ENCODE results near the gene PODXL2.
"Not testable (repeated sequence)": the region's sequence is repeated elsewhere in the genome, so short reads cannot be mapped to it uniquely, and the experiment has no call there.

Gene PODXL2

DNA sequence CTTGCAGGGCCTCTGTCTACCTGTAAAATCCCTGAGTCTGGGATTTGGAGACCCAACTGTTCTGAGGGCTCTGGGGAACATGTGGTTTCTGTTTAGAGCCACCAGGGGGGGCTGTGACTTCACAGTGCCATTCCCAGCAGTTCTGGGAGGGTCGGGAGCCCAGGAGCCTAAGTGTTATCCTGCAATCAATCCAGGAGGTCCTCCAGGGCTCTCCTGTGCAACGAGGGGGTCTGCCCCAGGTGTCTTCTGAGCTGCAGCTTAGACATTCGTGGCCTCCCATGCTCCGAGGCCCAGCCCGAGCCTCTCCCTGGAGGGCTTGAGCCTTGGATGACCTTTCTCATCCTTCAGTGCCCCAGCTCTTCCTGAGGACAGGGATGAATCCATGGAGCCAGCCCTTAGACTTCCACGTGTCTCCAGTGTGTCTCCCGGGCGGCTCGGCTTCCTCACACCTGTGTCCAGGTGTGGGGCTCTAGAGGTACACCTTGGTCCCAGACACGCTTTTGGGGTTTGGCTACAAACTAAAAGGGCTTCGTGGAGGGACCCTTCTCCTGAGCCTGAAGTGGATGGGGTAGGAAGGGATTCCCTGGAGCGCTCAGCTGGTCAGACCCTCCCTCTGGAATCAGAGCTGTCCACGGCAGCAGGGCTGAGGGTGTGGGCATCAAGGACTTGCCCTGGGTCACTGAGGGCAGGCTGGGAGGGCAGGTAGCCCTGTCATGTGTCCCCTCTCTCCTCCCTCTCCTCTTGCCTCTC is 23.4 kb downstream of the PODXL2 start:
- Histone ChIP-seq H3K27me3 (ENCODE audit: control insufficient read depth, insufficient read depth, low read length) (no peaks in the 10 kb centered on the region), H3K4me1 (ENCODE audit: control insufficient read depth, low read depth, low read length) (no peaks in the 10 kb centered on the region), H3K9ac (ENCODE audit: low read length) (no peak overlapping the region), H3K4me3 (ENCODE audit: low read length) (no peak overlapping the region), H3K9me3 (ENCODE audit: control insufficient read depth, low read depth, low read length) (no peaks in the 10 kb centered on the region), H3K36me3 (ENCODE audit: control insufficient read depth, low read depth, low read length) (no peaks in the 10 kb centered on the region), H3K27ac (ENCODE audit: low read length) (no peak overlapping the region)

DNA sequence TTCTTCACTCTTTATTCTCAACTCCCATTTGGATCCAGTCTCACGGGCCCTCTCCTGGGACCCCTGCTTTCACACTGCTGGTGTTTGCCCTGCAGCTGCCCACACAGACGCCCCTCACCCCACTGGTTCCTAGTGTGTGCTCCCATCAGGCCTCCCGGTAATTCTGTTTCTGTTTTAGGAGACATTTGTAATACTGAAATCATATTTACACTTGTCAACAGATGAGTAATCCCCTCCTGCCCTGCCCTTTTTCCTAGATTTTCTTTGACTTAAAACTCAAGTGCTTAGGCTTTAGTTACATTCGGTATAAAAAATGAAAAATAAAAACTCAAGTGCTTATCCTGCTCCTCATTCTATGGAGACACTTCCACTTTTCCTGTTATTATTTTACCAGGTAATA is 25.4 kb downstream of the PODXL2 start:
- no peak overlapping the region for H3K27ac ChIP-seq (ENCODE audit: low read length)
- no peak overlapping the region for H3K4me3 ChIP-seq (ENCODE audit: low read length)
- H3K36me3 ChIP-seq (ENCODE audit: control insufficient read depth, low read depth, low read length): no peaks in the 10 kb centered on the region
- H3K4me1 ChIP-seq (ENCODE audit: control insufficient read depth, low read depth, low read length): no peaks in the 10 kb centered on the region
- no peaks in the 10 kb centered on the region for H3K27me3 ChIP-seq (ENCODE audit: control insufficient read depth, insufficient read depth, low read length)
- H3K9me3 ChIP-seq (ENCODE audit: control insufficient read depth, low read depth, low read length): no peaks in the 10 kb centered on the region
- no peak overlapping the region for H3K9ac ChIP-seq (ENCODE audit: low read length)

DNA sequence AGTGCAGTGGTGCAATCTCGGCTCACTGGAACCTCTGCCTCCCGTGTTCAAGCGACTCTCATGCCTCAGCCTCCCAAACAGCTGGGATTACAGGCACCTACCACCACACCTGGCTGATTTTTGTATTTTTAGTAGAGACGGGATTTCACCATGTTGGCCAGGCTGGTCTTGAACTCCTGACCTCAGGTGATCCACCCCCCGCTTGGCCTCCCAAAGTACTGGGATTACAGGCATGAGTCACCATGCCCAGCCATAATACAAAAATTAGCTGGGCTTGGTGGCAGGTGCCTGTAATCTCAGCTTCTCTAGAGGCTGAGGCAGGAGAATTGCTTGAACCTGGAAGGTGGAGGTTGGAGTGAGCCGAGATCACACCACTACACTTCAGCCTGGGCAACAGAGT is 26.0 kb downstream of the PODXL2 start:
- H3K36me3 ChIP-seq (ENCODE audit: control insufficient read depth, low read depth, low read length); H3K27me3 ChIP-seq (ENCODE audit: control insufficient read depth, insufficient read depth, low read length); H3K4me1 ChIP-seq (ENCODE audit: control insufficient read depth, low read depth, low read length); H3K9me3 ChIP-seq (ENCODE audit: control insufficient read depth, low read depth, low read length); H3K4me3 ChIP-seq (ENCODE audit: low read length); H3K9ac ChIP-seq (ENCODE audit: low read length); H3K27ac ChIP-seq (ENCODE audit: low read length): not testable (repeated sequence)

DNA sequence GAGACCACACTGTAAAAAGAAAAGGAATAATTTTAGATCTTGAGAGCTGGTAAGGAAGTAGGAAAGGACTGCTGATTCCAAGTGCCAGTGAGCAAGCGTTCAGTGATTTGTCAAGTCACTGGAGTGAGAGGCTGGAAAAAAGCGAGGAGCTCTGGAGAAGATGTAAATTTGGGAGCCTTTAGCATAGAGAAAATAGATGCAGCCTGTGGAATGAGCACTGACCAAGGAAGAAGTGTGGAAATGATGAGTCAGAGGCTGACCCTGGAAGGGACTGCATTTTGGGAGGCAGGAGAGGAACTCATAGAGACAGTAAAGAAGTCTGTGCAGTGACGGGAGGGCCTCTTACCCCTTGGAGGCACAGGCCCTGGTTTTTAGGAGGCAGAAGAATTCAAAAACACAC is 26.7 kb downstream of the PODXL2 start:
- Histone ChIP-seq H3K9ac (ENCODE audit: low read length) (no peak overlapping the region), H3K4me3 (ENCODE audit: low read length) (no peak overlapping the region), H3K36me3 (ENCODE audit: control insufficient read depth, low read depth, low read length) (no peaks in the 10 kb centered on the region), H3K27me3 (ENCODE audit: control insufficient read depth, insufficient read depth, low read length) (no peaks in the 10 kb centered on the region), H3K9me3 (ENCODE audit: control insufficient read depth, low read depth, low read length) (no peaks in the 10 kb centered on the region), H3K27ac (ENCODE audit: low read length) (no peak overlapping the region), H3K4me1 (ENCODE audit: control insufficient read depth, low read depth, low read length) (no peaks in the 10 kb centered on the region)

- Histone ChIP-seq H3K27ac (ENCODE audit: low read length) (no peak overlapping the region), H3K36me3 (ENCODE audit: control insufficient read depth, low read depth, low read length) (peaks cover 4% of the 10 kb centered on the region), H3K9ac (ENCODE audit: low read length) (no peak overlapping the region), H3K27me3 (ENCODE audit: control insufficient read depth, insufficient read depth, low read length) (no peaks in the 10 kb centered on the region), H3K4me3 (ENCODE audit: low read length) (no peak overlapping the region), H3K9me3 (ENCODE audit: control insufficient read depth, low read depth, low read length) (no peaks in the 10 kb centered on the region), H3K4me1 (ENCODE audit: control insufficient read depth, low read depth, low read length) (no peaks in the 10 kb centered on the region)
These were observed 27.9 kb downstream of the PODXL2 start for GRCh38 chr3:127656906-127657305.

DNA sequence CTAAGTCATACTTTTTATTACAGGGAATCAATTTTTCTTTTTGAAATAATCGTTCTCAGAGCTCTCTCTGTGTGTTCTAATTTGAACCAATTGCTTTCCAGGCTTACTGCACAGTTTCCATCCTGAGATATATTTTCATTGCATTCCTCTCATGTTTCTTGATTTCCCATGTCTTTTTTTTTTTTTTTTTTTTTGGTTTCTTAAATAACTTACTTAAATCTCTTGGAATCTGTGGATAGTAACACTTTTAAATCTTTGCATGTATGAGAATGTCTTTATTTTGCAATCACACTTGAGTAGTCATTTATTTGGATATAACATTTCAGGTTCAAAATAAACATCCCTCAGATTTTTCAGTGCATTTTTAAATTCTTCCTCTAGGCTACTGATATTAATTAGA is 29.2 kb downstream of the PODXL2 start:
- Histone ChIP-seq H3K9me3 (ENCODE audit: control insufficient read depth, low read depth, low read length) (no peaks in the 10 kb centered on the region), H3K27ac (ENCODE audit: low read length) (no peak overlapping the region), H3K4me1 (ENCODE audit: control insufficient read depth, low read depth, low read length) (no peaks in the 10 kb centered on the region), H3K27me3 (ENCODE audit: control insufficient read depth, insufficient read depth, low read length) (no peaks in the 10 kb centered on the region), H3K36me3 (ENCODE audit: control insufficient read depth, low read depth, low read length) (peaks cover 8% of the 10 kb centered on the region), H3K4me3 (ENCODE audit: low read length) (no peak overlapping the region), H3K9ac (ENCODE audit: low read length) (no peak overlapping the region)

GRCh38 chr3:127660621-127661251 is 31.8 kb downstream of the PODXL2 start:
- Histone ChIP-seq H3K9ac (ENCODE audit: low read length) (no peak overlapping the region), H3K4me3 (ENCODE audit: low read length) (no peak overlapping the region)

GRCh38 chr3:127661600-127661999 is 32.6 kb downstream of the PODXL2 start:
- H3K27me3 ChIP-seq (ENCODE audit: control insufficient read depth, insufficient read depth, low read length): no peaks in the 10 kb centered on the region
- no peak overlapping the region for H3K9ac ChIP-seq (ENCODE audit: low read length)
- H3K4me3 ChIP-seq (ENCODE audit: low read length): no peak overlapping the region
- no peaks in the 10 kb centered on the region for H3K9me3 ChIP-seq (ENCODE audit: control insufficient read depth, low read depth, low read length)
- H3K27ac ChIP-seq (ENCODE audit: low read length): no peak overlapping the region
- H3K36me3 ChIP-seq (ENCODE audit: control insufficient read depth, low read depth, low read length): peaks cover 9% of the 10 kb centered on the region
- no peaks in the 10 kb centered on the region for H3K4me1 ChIP-seq (ENCODE audit: control insufficient read depth, low read depth, low read length)

More at GRCh38 chr3:127660621-127661251, 31.8 kb downstream of the PODXL2 start:
- no peaks in the 10 kb centered on the region for H3K27me3 ChIP-seq (ENCODE audit: control insufficient read depth, insufficient read depth, low read length)
- no peaks in the 10 kb centered on the region for H3K4me1 ChIP-seq (ENCODE audit: control insufficient read depth, low read depth, low read length)
- H3K27ac ChIP-seq (ENCODE audit: low read length): no peak overlapping the region
- H3K36me3 ChIP-seq (ENCODE audit: control insufficient read depth, low read depth, low read length): peaks cover 9% of the 10 kb centered on the region
- H3K9me3 ChIP-seq (ENCODE audit: control insufficient read depth, low read depth, low read length): no peaks in the 10 kb centered on the region

DNA sequence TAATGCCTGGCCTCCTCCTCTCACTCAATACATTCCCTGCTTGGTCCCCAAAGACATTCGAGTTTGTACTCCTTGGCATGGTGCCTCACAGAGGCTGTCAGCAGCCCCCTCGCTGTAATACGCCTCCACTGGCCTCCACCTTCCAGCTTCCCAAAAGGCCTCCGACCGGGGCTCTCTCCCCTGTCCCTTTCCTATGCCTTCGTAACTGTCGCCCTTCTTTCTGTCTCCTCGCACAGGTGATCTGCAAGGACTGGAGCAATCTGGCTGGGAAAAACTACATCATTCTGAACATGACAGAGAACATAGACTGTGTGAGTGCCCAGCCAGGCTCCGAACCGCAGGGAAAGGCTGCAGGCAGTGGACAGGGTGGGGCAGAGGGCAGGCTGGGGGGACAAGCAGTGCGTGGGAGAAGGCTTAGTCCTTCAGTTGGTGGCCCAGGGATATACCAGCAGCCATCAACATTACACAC is 33.0 kb downstream of the PODXL2 start:
- H3K9me3 ChIP-seq (ENCODE audit: control insufficient read depth, low read depth, low read length): no peaks in the 10 kb centered on the region
- H3K4me3 ChIP-seq (ENCODE audit: low read length): no peak overlapping the region
- no peaks in the 10 kb centered on the region for H3K27me3 ChIP-seq (ENCODE audit: control insufficient read depth, insufficient read depth, low read length)
- H3K4me1 ChIP-seq (ENCODE audit: control insufficient read depth, low read depth, low read length): no peaks in the 10 kb centered on the region
- peaks cover 9% of the 10 kb centered on the region for H3K36me3 ChIP-seq (ENCODE audit: control insufficient read depth, low read depth, low read length)
- H3K9ac ChIP-seq (ENCODE audit: low read length): no peak overlapping the region
- H3K27ac ChIP-seq (ENCODE audit: low read length): no peak overlapping the region

- no peaks in the 10 kb centered on the region for H3K9me3 ChIP-seq (ENCODE audit: control insufficient read depth, low read depth, low read length)
- H3K9ac ChIP-seq (ENCODE audit: low read length): no peak overlapping the region
- H3K27me3 ChIP-seq (ENCODE audit: control insufficient read depth, insufficient read depth, low read length): no peaks in the 10 kb centered on the region
- H3K4me1 ChIP-seq (ENCODE audit: control insufficient read depth, low read depth, low read length): no peaks in the 10 kb centered on the region
- no peak overlapping the region for H3K27ac ChIP-seq (ENCODE audit: low read length)
- peaks cover 9% of the 10 kb centered on the region for H3K36me3 ChIP-seq (ENCODE audit: control insufficient read depth, low read depth, low read length)
- no peak overlapping the region for H3K4me3 ChIP-seq (ENCODE audit: low read length)
These were observed 34.2 kb downstream of the PODXL2 start for GRCh38 chr3:127663151-127663550.

GRCh38 chr3:127665165-127665564 is 36.2 kb downstream of the PODXL2 start:
- Histone ChIP-seq H3K36me3 (ENCODE audit: control insufficient read depth, low read depth, low read length) (peaks cover 9% of the 10 kb centered on the region), H3K27me3 (ENCODE audit: control insufficient read depth, insufficient read depth, low read length) (no peaks in the 10 kb centered on the region), H3K4me3 (ENCODE audit: low read length) (no peak overlapping the region), H3K4me1 (ENCODE audit: control insufficient read depth, low read depth, low read length) (no peaks in the 10 kb centered on the region), H3K27ac (ENCODE audit: low read length) (no peak overlapping the region), H3K9ac (ENCODE audit: low read length) (no peak overlapping the region), H3K9me3 (ENCODE audit: control insufficient read depth, low read depth, low read length) (no peaks in the 10 kb centered on the region)

- H3K9ac ChIP-seq (ENCODE audit: low read length): no peak overlapping the region
- H3K27ac ChIP-seq (ENCODE audit: low read length): no peak overlapping the region
- no peak overlapping the region for H3K4me3 ChIP-seq (ENCODE audit: low read length)
- no peaks in the 10 kb centered on the region for H3K27me3 ChIP-seq (ENCODE audit: control insufficient read depth, insufficient read depth, low read length)
- H3K9me3 ChIP-seq (ENCODE audit: control insufficient read depth, low read depth, low read length): no peaks in the 10 kb centered on the region
- H3K4me1 ChIP-seq (ENCODE audit: control insufficient read depth, low read depth, low read length): no peaks in the 10 kb centered on the region
- peaks cover 9% of the 10 kb centered on the region for H3K36me3 ChIP-seq (ENCODE audit: control insufficient read depth, low read depth, low read length)
These were observed 36.6 kb downstream of the PODXL2 start for GRCh38 chr3:127665586-127665985.

All from iPS-18a (cell line).